ENCODE results near the gene SERPINB5.

SERPINB5 gene

DNA sequence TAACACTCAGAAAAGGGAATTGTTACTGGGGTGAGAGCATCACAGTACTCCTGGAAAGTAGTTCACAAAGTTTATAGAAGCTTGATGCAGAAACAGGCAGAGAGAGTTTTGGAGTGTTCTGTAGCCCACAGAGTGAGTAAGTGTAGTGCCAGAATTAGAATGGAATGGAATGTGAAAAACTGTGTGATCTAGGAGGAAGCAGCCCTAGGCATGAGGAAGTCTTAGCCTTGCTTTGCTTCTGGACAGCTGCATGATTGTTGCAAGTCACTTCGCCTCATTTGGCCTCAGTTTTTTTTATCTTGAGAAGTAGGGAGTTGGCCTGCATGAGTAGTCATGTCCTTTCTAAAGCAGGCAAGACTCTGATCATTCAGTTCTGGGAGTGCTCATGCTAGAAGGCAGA, 76.3 kb downstream of the SERPINB5 start:
- Histone ChIP-seq H2AK5ac (ENCODE audit: low read length, severe bottlenecking) (no peak overlapping the region), H2AFZ (ENCODE audit: low read depth, low read length) (no peak overlapping the region), H3K79me1 (replicated peaks; ENCODE audit: low read length, poor library complexity, severe bottlenecking) (no peaks in the 10 kb centered on the region), H3K27ac (ENCODE audit: low read length, poor library complexity, severe bottlenecking) (peak overlapping the region; percentile 19), H2BK15ac (ENCODE audit: low read depth, poor library complexity, severe bottlenecking) (no peak overlapping the region), H2BK120ac (ENCODE audit: low read depth, low read length) (no peak overlapping the region), H3K27me3 (ENCODE audit: control insufficient read depth in 1 of 2, insufficient read depth in 1 of 2, low read length in 2 of 2) (peaks cover 0 to 3% of the 10 kb centered on the region in 2 experiments), H3K14ac (ENCODE audit: low read length in 2 of 2) (no peak overlapping the region), H3K9ac (ENCODE audit: low read length) (peak overlapping the region; percentile 48), H3K4ac (ENCODE audit: low read depth in 1 of 2, low read length in 2 of 2) (no peak overlapping the region), H2BK12ac (ENCODE audit: low read length in 2 of 2) (no peak overlapping the region), H3K18ac (ENCODE audit: low read depth in 1 of 2, low read length in 2 of 2) (no peak overlapping the region), H3K36me3 (ENCODE audit: control insufficient read depth in 1 of 2, insufficient read depth in 2 of 2, low read depth in 1 of 2, low read length in 2 of 2) (no peaks in the 10 kb centered on the region), H2BK5ac (ENCODE audit: low read depth, low read length, poor library complexity, severe bottlenecking) (no peak overlapping the region), H3K4me2 (ENCODE audit: low read length, poor library complexity, severe bottlenecking) (no peak overlapping the region), H3K9me3 (ENCODE audit: control insufficient read depth, low read length) (no peaks in the 10 kb centered on the region), H3K23ac (ENCODE audit: low read length in 2 of 2) (no peak overlapping the region), H3K4me3 (ENCODE audit: insufficient read depth in 1 of 2, low read depth in 1 of 2, low read length in 2 of 2) (peak overlapping the region in 1 of 2 experiments; percentile 10), H3K4me1 (ENCODE audit: control insufficient read depth, insufficient read depth, low read depth, low read length) (no peaks in the 10 kb centered on the region), H4K8ac (ENCODE audit: low read length) (no peak overlapping the region), H4K91ac (ENCODE audit: low read length) (no peak overlapping the region)
- peak; percentile 74 for DNase-seq
- 23% methylated on average over 1 of the region's 1 CpG for WGBS
